ENCODE measurements around the gene MAPK4. TPM values are rescaled to one million over a fixed set of nuclear protein-coding genes. Genes with fewer than 3 reads are reported as not detected.

MAPK4 gene
- total RNA-seq, 1 donor from 2014 or later: 7.0 TPM

DNA sequence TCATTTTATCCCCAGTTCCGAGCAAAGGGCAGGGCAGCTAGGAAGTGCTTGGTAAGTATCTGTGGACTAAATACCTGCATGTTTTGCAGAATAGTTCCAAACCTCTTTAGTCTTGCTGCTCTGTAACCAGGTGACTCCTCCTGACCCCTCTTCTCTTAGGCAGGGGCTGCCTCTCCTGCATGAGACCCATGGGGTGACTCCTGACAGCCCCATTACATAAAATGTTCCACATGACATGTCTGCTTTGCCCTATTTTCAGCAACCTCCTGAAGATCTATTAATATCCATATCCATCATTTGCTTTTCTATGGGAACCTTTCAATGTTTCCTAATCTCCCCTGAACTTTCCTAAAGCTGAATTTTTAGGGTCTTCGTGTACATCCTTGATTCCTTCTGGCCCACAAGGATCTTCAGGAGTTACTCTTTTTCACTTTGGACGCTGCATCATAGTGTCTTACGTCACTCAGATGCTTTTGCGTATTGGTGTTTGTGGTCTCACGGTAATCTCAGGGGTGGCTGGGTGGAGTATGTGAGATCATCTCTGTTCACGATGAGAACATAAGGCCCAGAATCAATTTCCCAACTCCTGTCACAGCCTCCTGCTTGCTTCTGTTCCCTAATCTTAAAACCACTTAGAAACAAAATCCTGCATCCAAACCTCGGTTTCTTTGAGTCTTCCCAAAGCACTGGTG, 76.6 kb downstream of the MAPK4 start:
- Histone ChIP-seq H3K4me1 (no peaks in the 10 kb centered on the region), H3K27ac (no peak overlapping the region), H3K27me3 (no peaks in the 10 kb centered on the region), H3K9me3 (no peaks in the 10 kb centered on the region), H3K36me3 (no peaks in the 10 kb centered on the region), H3K4me3 (no peak overlapping the region)
- intact Hi-C loops (cut with DNase I): no loop called here
- ATAC-seq (no peak), DNase-seq (no peak)
- TF ChIP-seq, protein P1, sequence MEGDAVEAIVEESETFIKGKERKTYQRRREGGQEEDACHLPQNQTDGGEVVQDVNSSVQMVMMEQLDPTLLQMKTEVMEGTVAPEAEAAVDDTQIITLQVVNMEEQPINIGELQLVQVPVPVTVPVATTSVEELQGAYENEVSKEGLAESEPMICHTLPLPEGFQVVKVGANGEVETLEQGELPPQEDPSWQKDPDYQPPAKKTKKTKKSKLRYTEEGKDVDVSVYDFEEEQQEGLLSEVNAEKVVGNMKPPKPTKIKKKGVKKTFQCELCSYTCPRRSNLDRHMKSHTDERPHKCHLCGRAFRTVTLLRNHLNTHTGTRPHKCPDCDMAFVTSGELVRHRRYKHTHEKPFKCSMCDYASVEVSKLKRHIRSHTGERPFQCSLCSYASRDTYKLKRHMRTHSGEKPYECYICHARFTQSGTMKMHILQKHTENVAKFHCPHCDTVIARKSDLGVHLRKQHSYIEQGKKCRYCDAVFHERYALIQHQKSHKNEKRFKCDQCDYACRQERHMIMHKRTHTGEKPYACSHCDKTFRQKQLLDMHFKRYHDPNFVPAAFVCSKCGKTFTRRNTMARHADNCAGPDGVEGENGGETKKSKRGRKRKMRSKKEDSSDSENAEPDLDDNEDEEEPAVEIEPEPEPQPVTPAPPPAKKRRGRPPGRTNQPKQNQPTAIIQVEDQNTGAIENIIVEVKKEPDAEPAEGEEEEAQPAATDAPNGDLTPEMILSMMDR (IDR thresholded peaks at IDR 0.05): no peak

DNA sequence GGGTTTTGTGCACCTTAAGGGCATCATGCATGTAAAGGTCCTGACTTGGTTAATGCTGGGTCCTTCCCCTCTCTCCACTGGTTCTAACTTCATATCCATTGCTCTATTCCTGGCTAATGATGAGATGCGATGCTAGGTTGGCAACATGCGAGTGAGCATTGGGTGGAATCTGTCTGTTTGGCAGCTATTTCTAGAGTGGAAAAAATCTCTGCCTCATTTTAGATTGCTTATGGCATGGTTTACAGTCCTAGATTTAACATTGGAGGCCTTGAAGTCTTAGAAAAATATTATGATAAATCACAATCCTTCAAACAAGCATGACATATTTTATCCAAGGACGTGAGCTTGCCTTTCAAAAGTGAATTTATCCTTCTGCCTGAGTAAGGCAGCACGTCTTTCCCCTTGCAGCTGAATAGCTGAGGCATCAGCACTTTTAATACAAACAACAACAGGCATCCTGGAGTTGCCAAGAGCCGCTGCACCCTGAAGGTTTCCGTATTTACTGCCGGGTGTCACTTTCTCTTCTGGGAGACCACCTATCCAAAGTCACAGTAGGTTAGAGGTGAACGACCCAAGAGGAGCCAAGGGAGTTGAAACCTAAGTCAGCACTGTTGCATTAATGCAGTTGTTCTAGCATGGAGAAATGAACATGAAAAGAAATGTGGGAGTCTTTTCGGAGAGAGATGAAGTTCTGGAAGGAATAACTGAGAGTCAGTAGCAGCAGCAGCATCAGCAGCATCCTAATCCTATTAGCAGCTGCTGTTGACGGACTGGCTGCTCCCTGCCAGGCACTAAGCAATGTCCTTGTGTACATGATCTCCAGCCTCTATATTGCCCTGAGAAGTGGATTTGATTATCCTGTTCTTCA, 78.4 kb downstream of the MAPK4 start:
- no peak for ATAC-seq
- Histone ChIP-seq H3K4me3 (no peak overlapping the region), H3K4me1 (no peaks in the 10 kb centered on the region), H3K36me3 (no peaks in the 10 kb centered on the region), H3K27me3 (no peaks in the 10 kb centered on the region), H3K27ac (no peak overlapping the region), H3K9me3 (no peaks in the 10 kb centered on the region)
- TF ChIP-seq, protein P1 (IDR thresholded peaks at IDR 0.05): no peak
- intact Hi-C loops (cut with DNase I): no loop called here
- DNase-seq: no peak

DNA sequence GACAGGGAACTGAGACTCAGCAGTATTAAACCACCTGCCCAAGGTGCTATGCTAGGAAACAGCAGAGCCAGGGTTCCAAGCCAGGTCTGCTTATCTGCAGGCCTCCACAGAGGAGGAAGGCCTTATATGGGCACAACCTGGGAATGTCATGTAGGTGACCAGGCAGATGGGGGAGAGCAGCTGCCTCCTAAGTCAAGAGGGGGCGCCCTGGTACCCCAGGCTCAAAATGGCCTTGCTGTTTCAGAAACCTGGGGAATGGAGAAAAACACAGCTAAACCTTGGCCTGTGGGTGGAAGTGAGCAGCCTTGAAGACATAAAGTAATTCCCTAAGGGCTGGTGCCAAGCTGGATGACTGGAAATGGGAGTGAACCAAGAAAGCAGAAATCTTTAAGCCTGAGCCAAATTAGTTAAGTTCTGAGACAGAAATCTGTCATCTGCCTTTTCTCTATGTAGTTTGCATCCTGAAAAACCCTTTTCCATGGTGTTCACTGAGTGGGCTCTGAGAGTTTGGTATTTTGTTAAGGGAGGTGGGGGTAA, 79.1 kb downstream of the MAPK4 start:
- Histone ChIP-seq H3K9me3 (no peaks in the 10 kb centered on the region), H3K36me3 (no peaks in the 10 kb centered on the region), H3K4me1 (no peaks in the 10 kb centered on the region), H3K4me3 (no peak overlapping the region), H3K27me3 (no peaks in the 10 kb centered on the region), H3K27ac (no peak overlapping the region)
- TF ChIP-seq, protein P1 (IDR thresholded peaks at IDR 0.05): no peak
- DNase-seq (no peak), ATAC-seq (no peak)
- intact Hi-C loops (cut with DNase I): no loop called here

DNA sequence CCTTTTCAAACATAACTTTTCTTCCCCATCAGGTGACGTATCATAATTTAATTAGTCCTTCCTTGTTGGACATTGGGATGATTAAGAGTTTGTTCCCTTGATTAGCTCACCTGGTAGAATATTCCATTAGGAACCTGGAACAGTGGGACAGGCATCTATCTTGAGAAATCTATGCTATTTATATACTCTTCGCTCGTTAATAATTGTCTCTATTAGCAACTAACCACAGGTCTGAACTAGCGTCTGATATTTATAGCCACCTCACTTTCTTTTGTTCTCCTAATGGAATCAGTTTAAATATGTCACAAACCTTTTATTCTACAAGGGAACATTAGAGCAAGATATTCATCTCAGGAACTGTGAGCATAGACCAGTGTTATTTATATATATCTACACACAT, 79.8 kb downstream of the MAPK4 start:
- Histone ChIP-seq H3K27me3 (no peaks in the 10 kb centered on the region), H3K4me1 (no peaks in the 10 kb centered on the region), H3K36me3 (no peaks in the 10 kb centered on the region), H3K4me3 (no peak overlapping the region), H3K9me3 (no peaks in the 10 kb centered on the region), H3K27ac (no peak overlapping the region)
- DNase-seq: no peak
- TF ChIP-seq, protein P1 (IDR thresholded peaks at IDR 0.05): no peak
- intact Hi-C loops (cut with DNase I): no loop called here
- no peak for ATAC-seq

DNA sequence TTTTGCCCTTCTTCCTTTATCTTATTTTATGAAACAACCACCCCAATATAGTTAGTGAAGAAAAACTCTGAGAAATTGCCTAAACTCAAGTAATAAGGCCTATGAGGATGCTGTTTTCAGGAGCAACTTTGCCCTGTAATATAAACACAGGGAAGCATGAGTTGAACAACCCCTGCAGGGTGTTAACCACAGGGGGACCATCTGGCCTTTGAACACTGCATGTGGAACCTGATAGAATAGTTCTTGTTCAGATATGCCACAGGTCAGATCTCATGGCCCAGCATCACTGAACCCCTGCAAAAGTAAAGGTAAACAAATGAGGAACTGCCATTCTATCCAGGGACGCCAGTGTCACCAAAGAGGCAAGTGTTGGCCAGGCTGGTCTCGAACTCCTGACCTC, 82.6 kb downstream of the MAPK4 start:
- ATAC-seq: no peak
- Histone ChIP-seq H3K27me3 (no peaks in the 10 kb centered on the region), H3K4me1 (no peaks in the 10 kb centered on the region), H3K27ac (no peak overlapping the region), H3K36me3 (no peaks in the 10 kb centered on the region), H3K4me3 (no peak overlapping the region), H3K9me3 (no peaks in the 10 kb centered on the region)
- TF ChIP-seq, protein P1 (IDR thresholded peaks at IDR 0.05): no peak
- no peak for DNase-seq
- intact Hi-C loops (cut with DNase I): no loop called here

All from upper lobe of right lung (tissue), 1 donor.